ENCODE measurements around the gene RABL6.
A peak's percentile ranks its signal among the peaks of the same experiment; 100 is the strongest.
"Not testable (repeated sequence)": the region's sequence is repeated elsewhere in the genome, so short reads cannot be mapped to it uniquely, and the experiment has no call there.

Gene RABL6

DNA sequence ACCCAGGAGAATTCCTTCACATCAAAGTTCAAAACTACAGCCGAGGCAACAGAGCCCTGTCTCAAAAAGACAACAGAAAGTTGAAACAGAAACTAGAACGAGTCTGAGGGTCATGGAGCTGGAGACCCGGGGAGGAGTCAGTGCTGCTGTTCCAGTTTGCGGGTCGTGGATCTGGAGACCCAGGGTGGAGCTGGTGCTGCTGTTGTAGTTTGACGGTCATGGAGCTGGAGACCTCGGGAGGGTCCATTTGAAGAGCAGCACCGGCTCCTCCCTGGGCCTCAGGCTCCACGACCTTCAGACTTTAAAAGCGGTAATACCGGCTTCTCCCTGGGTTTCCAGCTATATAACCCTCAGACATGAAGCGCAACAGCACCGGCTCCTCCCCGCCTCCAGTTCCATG, 30.4 kb upstream of the RABL6 start:
- DNase-seq, result no peak

DNA sequence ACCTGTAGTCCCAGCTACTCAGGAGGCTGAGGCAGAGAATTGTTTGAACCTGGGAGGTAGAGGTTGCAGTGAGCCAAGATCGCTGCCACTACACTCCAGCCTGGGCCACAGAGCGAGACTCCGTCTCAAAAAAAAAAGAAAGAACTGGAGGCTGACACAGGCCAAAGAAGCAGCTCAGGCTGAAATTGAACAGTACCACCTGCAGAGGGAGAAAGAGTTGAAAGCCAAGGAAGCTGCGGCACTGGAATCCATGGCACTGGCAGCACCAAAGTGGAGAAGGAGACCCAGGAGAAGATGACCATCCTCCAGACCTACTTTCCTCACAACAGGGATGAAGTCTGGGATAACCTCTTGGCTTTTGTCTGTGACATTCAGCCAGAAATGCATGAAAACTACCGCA, 27.9 kb upstream of the RABL6 start:
- DNase-seq, result no peak

DNA sequence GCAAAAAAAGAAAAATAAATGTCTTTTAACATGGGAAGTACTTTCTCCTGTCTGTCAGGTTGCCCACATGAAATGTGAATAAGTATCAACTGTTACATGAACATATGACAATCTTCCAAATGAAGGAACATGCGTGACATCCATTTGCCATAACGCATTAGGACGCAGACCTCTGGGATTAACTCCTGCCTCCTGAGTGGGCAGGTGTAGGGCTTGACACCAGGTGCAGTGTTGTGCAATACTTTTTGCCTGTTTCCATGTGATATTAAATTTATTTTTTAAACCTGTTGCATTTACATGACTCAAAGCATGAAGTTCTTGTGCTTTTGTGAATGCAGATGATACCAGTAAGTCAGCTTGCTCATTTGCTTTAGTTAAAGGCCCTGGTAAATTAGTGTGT, 25.3 kb upstream of the RABL6 start:
- no peak for DNase-seq

DNA sequence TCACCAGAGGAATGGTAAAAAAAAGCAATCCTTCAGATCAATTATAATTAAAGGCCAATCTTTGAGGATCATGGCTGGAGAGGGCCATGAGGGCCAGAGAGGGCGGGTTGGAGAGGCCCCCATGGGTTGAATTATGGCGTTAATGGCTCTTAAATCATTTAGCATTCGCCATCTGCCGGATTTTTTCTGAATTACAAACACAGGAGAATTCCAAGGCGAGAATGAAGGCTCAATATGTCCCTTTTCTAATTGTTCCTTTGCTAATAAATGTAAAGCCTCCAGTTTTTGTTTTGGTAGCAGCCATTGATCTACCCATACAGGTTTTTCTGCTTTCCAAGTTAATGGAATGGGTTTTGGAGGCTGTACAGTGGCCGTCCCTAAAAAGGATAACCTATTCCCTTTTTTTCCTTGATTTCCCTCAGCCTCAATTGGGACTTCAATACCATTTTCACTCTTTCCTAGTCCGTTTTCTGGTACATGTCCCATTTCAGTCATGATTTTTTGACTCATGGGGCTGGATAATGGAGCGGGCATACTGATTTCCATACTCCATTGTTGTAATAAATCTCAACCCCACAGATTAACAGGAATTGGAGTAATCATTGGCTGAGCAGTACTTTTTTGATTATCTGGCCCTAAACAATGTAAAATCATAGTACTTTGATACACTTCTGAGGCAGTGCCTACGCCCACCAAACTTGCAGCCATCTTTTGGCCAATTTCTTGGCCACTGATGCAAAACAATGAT, 23.3 kb upstream of the RABL6 start:
- peak; percentile 53 for DNase-seq

DNA sequence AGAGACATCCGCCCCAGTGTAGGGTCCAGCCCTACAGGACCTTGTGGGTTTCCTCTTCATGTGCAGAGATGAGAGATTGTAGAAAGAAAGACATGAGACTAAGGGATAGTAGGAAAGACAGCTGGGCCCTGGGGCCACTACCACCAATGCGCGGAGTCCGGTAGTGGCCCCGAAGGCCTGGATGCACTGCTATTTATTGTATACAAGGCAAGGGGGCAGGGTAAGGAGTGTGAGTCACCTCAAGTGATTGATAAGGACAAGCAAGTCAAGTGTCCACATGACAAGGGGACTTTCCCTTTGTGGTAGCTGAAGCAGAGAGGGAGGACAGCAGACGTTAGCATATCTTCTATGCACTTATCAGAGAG, 22.8 kb upstream of the RABL6 start:
- DNase-seq, result no peak

DNA sequence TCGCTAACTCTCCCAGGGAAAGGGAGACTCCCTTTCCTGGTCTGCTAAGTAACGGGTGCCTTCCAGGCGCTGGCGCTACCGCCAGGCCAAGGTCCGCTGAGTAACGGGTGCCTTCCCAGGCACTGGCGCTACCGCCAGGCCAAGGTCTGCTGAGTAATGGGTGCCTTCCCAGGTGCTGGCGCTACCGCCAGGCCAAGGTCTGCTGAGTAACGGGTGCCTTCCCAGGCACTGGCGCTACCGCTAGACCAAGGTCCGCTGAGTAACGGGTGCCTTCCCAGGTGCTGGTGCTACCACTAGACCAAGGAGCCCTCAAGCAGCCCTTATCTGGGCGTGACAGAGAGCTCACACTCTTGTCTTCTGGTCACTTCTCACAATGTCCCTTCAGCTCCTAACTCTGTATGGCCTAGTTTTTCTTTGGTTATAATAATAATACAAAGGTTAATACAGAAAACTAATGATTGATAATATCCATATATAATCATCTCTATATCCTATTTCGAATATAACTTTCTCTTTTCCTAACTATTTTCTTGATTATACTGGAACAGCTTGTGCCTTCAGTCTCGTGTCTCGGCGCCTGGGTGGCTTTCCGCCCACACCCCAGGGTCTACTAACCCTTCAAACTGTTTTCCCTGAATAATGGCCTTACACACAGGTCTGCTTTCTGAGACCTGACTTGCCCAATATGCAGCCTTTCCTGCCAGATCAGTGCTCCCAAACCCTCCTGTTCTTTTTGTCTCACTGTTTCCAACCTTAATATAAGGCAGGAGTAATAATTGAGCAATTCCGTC, 22.0 kb upstream of the RABL6 start:
- DNase-seq, result not testable (repeated sequence)

DNA sequence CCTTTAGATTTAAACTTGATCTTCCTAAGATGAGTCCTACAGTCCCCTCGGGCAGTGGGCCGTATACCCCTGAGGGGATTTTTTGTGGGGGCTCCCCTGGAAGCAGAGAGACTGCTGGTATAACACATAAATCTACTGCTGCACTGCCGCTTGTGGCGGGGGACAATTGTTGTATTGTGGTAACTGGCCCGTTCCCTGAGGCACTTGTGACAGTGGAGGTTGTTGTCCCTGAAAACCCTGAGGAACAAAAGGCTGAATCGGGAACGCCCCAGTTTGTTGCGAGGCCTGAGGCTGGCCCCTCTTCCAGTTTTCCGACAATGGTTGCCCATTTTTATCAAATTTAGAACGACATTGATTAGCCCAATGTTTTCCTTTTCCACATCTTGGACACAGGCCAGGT, 21.3 kb upstream of the RABL6 start:
- no peak for DNase-seq

DNA sequence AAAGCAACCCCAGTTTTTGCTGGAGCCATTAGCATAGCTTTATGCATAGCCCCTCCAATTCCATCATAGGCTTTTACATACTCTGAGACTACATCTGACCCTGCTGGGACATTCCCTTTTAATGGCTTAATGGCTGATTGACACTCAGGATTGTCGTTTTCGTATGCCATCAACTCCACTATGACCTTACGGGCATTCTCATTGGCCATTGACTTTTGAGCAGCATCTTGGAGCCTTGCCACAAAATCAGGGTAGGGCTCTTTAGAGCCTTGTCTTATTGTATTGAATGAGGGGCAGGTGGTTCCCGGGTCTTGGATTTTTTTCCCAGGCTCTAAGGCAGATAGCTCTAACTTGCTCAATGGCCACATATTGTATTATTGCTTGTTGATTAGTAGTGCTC, 20.8 kb upstream of the RABL6 start:
- not testable (repeated sequence) for DNase-seq

DNA sequence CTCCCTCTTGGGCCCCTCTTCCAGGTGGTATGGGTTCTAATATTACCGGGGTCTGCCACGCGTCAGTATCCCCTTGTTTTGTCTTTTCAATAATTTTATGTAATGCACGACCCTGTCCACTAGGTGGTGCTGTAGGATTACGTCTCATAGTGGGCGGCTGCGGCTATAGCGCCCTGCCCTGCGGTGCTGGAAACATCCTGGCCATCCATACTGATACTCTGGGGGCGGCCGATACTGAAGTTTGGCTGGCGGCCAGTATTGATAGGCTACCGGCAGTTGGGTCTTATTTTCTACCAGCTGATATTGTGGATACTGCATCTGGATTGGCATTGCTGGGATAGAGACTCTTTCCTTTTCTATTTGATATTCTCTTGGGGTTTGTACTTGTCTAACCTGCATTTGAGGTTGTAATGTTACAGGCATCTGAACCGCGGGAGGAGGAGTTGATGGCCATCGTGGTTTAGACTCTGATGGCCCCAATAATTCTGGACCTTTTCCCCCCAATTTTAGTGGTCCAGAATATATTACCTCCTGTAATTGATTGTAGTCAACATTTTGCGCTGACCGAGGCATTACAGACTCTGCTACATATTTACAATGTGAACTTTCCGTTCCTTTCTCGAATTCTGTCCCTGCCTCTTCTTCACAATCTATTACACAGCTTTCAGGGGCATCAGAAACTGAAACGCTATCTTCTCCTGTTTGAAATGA, 19.9 kb upstream of the RABL6 start:
- peak; percentile 80 for DNase-seq

DNA sequence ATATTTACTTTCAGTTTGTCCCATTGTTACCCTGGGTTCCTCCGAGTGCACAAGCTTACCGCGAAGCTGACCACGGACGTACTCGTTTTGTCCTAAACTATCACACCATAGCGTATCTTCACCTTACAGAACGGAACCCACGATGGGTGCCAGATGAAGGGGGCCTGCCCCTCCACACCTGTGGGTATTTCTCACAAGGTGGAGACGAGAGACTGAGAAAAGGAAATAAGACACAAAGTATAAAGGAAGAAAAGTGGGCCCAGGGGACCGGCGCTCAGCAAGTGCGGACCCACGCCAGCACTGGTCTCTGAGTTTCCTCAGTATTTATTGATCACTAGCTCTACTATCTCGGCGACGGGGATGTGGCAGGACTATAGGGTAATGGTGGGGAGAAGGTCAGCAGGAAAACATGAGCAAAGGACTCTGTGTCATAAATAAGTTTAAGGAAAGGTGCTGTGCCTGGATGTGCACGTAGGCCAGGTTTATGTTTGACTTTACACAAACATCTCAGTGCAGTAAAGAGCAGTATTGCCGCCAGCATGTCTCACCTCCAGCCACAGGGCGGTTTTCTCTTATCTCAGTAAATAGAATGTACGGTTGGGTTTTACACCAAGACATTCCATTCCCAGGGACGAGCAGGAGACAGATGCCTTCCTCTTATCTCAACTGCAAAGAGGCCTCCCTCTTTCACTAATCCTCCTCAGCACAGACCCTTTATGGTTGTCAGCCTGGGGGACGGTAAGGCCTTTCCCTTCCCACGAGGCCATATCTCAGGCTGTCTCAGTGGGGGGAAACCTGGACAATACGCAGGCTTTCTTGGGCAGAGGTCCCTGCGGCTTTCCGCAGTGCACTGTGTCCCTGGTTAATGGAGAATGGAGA, 18.9 kb upstream of the RABL6 start:
- DNase-seq, result not testable (repeated sequence)

DNA sequence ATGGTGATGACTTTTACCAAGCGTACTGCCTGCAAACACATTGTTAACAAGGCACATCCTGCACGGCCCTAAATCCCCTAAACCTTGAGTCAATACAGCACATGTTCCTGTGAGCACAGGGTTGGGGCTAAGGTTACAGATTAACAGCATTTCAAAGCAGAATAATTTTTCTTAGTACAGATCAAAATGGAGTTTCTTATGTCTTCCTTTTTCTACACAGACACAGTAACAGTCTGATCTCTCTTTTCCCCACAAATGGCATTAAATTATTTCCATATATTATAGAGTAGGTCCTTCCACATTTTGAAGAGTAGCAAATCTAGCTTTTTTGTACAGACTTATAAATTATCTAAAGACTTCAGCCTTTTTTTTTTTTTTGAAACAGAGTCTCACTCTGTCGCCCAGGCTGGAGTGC, 18.2 kb upstream of the RABL6 start:
- no peak for DNase-seq

DNA sequence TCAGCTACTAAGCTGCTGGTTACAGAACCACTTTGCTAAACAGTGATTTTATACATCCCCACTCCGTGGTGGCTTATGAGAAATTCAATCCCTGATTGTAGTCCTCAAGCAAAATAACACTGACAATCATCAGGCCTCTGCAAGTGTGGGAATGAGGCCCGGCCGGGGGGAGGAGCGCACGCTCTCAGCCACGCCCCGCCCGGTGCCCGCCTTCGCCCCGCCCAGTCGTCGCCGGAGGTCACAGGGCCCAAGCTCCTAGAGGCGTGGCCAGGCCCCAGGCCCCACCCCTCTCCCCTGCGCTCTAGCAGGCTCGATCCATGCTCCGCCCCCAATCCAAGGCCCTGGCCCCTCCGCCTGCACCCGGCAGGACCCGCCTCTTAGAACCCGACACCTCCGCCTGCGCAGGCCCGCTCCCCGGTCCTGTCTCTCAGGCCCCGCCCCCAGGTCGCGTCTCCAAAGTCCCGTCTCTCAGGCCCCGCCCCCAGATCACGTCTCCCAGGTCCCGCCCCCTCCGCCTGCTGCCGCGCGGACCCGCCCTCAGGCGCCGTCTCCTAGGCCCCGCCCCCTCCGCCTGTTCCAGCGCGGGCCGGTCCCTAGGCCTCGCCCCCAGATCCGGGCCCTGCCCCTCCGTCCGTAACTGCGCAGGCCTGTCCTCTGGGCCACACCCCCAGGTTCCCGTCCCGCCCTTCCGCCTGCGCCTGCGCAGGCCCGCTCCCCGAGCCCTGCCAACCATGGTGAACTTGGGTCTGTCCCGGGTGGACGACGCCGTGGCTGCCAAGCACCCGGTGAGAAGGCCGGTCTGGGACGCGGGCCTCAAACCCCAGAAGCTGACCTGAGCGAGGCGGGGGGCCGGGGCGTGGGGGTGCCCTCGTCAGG, 16.9 kb upstream of the RABL6 start, which contains the start of gene TMEM141:
TMEM141 (plus strand) TSS at position 705 of the 876 bp plus-strand sequence; CDS start at position 732, 27 bp downstream.
- peak; percentile 100 for DNase-seq

DNA sequence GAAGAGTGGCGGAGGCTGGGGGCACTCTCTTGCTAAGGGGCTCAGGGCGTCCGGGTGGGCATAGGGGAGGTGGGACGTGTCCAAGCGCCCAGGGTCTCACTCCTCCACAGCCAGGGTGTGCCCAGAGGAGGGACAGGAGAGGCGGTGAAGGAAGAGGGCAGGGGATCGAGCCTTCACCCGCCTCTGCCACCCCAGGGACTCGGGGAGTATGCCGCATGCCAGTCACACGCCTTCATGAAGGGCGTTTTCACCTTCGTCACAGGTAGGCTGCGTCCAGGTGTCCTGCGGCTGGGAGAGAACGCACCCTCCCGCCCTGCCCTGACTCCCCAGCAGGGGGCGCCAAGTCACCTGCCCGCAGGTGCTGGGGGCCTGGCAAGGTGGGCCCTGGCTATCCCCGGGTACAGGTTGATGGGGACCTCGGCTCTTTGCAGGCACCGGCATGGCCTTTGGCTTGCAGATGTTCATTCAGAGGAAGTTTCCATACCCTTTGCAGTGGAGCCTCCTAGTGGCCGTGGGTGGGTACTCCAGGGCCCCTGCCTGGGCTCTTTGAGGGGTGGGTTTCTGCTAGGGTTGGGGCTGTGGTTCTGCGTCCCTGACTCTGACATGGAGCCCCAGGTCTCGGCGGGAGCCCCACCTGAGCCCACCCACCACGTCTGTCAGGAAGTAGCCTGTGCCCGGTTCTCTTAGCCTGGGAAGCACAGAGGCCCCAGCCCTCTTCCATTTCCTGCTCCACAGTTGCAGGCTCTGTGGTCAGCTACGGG, 16.1 kb upstream of the RABL6 start:
- DNase-seq, result peak; percentile 46

DNA sequence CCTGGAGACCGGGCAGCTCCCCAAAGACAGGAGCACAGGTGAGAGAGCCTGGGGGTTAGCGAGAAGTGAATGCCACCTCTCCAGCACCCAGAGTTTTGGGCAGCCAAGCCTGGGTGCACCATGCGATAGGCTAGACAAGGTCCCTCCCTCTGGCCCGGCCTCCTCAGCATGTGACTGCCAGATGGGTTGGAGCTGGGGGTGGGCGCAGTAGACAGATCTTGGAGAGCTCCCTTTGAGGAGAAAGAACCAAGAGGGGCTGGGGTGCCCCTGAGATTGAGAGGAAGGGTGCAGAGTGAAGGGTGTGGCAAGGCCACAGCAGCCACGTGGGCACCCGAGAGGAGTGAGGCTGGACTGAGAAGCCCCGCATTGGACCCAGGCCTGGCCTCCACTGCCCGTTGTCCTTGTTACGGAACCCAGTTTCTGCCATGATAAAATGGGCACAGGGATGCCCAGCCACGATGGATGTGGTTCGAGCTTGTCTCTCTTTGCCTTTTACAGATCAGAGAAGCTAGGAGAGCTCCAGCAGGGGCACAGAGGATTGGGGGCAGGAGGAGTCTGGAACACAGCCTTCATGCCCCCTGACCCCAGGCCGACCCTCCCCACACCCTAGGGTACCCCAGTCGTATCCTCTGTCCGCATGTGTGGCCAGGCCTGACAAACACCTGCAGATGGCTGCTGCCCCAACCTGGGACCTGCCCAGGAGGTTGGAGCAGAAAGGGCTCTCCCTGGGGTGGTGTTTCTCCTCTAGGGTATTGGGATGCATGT, 15.2 kb upstream of the RABL6 start:
- DNase-seq, result no peak

DNA sequence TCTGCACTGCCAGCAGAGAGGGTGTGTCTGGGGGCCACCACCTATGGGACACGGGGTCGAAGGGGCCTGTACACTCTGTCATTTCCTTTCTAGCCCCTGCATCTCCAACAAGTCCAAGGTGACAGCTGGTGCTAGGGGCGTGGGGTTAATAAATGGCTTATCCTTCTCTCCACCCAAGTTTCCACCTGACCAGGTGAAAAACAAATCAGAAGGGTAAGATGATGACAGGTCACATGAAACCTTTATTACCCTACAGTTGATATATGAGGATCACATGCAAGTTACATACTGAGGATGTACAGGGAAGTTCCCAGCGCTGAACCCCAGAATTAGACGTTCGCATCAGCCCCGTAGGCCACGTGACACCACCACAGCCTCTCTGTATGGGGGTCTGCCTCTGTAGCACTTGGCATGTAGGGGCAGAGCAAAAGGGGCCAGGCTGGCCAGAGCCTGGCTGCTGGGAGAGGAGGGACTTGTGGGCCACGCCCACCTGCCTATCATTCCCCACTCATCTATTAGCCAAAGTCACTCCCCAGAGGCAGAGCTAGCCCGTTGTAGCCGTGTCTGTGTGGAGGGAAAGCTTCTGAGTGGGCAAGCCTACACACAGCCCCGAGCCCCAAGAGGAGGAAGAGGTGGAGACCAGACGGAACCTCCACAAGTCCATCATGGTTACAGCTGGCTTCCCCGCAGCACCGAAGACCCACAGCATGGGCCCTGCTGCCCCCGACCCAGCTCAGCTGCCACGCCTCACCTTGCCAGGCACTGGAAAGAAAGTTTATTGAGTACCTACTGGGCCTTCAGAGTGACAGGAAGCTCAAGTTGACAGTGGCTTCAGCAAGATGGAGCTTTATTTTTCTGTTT, 14.4 kb upstream of the RABL6 start:
- DNase-seq, result no peak

DNA sequence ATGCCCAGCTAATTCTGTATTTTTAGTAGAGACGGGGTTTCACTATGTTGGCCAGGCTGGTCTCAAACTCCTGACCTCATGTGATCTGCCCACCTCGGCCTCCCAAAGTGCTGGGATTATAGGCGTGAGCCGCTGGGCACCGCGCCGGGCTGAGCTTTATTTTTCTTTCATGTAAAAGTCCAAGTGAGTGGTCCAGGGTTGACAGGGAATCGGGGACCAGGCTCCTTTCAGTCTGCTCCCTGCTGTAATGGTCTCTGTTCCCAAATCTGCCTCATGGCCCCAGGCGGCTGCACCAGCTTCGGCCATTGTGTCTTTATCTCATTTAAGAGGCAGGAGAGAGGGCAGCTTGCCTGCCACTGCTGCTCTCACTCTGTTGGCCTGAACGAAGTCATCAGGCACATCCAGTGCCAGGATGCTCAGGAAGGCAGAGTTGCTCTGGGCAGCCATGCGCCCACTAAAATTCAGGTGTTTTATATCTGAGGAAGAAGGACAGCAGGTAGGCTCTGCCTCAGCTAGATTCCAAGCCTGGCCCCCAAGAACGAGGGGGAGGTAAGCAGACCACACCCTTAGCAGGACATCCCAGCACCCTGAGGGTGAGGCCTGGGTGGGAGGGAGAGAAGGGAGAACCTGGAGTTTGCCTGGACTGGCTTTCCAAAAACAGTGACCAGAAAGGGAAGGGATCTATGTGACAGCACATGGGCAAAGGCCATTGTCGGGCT, 13.3 kb upstream of the RABL6 start:
- DNase-seq, result no peak

DNA sequence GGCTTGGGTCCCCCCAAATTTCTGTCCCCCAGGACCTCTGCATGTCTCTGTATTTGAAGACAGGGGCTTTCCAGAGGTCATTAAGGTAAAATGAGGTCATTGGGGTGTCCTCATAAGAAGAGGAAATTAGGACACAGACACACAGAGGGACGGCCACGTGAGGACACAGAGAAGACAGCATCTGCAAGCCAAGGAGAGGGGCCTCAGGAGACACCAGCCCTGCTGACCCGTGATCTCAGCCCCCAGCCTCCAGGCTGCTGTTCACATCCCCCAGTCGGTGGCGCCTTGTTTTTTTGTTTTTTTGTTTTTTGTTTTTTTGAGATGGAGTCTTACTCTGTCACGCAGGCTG, 12.8 kb upstream of the RABL6 start:
- peak; percentile 20 for DNase-seq

DNA sequence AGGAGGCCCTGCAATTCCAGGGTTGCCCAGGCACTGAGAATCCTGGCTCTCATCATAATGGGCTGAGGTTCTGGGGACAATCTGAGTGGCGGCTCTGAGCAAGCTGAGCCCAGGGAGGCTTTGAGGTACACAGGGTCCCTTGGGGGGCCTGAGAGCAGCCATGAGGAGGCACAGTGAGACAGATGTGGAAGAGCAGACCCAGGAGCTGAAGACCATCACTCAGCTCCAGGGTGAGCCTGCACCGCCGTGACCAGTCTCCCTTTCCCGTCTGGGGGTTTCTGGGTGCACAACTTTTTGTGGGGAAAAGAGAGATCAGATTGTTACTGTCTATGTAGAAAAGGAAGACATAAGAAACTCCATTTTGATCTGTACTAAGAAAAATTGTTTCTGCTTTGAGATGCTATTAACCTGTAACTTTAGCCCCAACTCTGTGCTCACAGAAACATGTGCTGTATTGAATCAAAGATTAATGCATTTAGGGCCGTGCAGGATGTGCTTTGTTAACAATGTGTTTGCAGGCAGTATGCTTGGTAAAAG, 11.4 kb upstream of the RABL6 start, which contains the start of gene CCDC183:
CCDC183 (plus strand) TSS at position 101 of the 537 bp plus-strand sequence; CDS start at position 161, 60 bp downstream.
- no peak for DNase-seq

Data from suppressor macrophage treated with lipopolysaccharide for 4 hours (primary cell).